HG02610 (cell line): Measurements from ENCODE around the gene SGIP1.

ENCODE experiments used
- ATAC-seq: cut with Tn5 transposase; IDR thresholded peaks from one replicate; pipeline ENCODE4 v1.9.1; 2021; ENCODE audit warnings: mild to moderate bottlenecking, moderate library complexity; ENCODE audit not compliant: unreplicated experiment

Gene SGIP1, protein sequence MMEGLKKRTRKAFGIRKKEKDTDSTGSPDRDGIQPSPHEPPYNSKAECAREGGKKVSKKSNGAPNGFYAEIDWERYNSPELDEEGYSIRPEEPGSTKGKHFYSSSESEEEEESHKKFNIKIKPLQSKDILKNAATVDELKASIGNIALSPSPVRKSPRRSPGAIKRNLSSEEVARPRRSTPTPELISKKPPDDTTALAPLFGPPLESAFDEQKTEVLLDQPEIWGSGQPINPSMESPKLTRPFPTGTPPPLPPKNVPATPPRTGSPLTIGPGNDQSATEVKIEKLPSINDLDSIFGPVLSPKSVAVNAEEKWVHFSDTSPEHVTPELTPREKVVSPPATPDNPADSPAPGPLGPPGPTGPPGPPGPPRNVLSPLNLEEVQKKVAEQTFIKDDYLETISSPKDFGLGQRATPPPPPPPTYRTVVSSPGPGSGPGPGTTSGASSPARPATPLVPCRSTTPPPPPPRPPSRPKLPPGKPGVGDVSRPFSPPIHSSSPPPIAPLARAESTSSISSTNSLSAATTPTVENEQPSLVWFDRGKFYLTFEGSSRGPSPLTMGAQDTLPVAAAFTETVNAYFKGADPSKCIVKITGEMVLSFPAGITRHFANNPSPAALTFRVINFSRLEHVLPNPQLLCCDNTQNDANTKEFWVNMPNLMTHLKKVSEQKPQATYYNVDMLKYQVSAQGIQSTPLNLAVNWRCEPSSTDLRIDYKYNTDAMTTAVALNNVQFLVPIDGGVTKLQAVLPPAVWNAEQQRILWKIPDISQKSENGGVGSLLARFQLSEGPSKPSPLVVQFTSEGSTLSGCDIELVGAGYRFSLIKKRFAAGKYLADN

DNA sequence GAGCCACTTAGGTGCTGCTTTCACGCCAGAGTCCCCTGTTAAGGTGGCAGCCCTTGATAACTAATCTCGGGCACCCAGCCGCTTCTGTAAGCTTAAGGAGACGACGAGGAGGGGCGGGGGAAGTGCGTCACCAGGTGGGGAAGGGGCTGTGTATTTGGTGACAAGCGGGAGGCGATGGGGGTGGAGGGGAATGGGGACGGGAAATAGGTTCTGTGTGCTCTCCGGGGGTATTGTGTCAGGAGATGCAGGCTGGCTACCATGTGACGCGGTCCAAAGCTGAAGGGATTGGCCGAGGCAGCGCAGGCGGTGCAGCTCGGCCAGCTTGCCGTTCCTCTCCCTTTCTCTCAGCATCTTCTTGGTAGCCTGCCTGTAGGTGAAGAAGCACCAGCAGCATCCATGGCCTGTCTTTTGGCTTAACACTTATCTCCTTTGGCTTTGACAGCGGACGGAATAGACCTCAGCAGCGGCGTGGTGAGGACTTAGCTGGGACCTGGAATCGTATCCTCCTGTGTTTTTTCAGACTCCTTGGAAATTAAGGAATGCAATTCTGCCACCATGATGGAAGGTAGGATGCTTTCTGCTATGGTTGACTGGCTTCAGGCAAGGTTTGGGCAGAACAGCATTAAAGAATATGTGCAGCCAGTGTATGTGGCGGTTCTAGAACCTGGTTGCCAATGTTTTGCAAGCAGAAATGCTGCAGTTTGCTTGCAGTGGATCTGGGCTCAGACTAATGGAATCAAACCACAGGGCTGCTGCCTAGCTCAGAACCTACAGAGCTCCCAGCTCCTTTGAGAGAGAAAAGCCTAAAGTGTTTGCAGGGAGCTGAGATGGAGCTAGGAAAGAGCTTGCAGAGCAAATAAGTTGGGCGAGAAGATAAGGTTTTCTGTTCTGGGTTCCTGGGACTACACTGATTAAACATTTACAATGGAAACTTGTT is at the start of gene SGIP1:
TSS of gene SGIP1 (plus strand) at position 350 of the 937 bp plus-strand sequence. CDS start at position 556, 206 bp downstream.
- ATAC-seq, result no peak

DNA sequence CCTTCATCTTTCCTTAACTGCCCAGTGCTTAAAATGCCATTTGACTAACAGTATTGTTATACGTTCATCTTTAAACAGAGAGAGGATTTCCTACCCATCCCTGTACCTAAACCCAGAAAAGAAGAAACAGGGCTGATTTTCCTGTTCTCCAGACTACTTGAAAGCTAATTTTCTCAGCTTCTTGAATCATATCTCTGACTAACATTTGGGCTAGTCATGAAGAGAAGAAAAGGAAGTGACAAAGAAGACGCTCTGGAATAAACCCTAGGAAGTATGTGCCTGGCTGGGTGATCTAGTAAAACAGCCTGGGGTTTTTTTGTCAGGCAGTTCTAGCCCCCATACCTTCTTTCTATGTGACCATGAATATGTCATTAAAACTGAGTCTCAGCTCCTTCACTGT is 44.8 kb upstream of the SGIP1 start:
- ATAC-seq, result no peak

DNA sequence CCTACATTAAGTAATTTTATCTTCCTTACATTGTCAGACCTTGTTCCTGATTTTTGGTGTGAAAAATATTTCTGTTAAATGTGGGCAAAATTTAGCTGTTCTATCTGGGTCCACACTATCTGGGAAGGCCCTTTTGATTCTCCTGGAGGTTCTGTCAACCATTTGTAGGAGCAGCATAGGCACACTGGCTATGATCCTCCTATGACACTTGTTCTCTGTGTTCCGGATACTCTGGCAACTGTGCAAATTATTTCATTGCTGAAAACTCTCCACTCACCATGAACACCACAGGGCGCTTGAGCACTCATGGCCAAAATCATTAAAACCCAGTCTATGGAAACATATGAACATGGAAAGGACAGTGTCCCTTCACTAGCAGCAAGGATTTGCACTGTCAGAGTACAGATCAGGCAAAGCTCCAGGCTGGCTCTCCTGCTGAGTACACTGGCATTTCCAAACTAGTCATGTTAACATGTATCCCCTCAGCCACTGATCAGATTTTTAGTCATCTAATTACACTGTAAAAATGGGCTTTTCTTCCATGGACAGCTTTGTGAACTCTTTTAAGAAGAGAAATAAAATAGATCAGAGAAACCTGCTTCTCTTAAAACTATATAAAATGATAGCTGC is 43.9 kb upstream of the SGIP1 start:
- no peak for ATAC-seq

DNA sequence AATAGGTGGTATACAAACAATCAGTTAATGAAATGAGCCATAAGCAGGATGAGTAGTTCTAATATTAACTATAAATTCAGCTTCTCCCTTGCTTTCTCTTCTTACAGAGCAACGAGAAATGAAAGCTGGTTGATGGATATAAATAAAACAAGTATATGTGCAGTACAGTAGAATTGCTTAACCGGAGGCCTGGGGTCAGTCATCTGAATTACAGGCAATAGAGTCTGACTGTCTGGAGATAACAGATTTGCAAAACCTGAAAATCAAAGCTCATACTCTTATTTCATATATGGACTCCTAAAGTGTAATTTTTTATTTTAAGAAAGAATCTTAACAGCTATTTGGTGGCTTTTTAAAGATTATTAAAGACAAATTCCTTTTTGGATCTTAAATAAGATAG is 43.1 kb upstream of the SGIP1 start:
- no peak for ATAC-seq

DNA sequence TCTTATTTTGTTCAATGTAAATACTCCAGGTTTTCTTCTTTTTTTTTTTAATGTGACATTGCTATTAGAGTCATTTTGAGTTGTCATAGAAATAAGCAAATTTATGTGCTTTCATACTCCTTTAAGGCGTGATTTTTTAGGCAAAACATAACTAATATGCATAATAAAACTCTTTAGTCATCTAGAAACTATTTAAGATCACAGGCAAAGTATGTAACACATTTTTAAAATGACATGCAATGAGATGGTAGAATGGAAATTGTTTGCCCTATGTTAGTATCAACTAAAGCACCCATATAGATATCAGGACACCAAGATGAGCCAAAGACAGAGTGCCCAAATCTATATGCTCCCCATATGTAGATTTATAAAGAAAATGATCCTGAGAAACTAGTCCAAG is 41.5 kb upstream of the SGIP1 start:
- no peak for ATAC-seq

DNA sequence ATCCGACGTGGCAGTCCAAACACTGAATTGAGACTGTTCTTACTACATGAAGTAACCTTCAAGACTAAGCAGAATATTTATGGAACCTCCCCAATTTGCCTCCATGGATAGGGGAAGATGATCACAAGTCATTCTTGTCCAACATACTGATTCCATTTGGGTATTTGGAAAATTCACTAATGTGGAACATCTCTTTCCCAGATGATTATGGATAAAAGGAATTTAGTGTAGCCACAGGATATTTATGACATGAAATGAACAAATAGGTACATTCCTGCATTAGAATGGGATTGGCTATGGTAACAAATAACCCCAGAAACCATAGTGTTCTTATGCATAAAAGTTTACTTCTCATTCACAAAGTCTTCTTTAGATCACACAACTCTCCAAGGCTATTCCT is 40.2 kb upstream of the SGIP1 start:
- ATAC-seq, result no peak

DNA sequence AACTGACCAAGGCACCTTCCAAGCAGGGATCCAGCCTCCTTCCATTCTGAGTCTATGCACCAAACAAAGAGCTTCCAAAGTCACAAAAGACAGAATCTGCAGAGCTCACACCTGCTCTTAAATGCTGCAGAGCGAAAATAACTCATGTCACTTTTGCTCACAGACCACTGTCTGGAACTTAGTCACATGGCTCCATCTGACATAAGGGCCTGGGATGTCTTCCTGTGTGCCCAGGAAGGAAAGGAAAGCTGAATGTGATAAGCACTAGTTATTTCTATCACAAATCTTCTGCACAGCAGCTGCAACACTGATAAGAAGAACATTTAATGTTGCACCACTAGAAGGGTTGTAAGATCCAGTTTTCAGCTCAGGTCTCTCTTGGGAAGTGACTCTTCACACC is 39.5 kb upstream of the SGIP1 start:
- ATAC-seq, result no peak

DNA sequence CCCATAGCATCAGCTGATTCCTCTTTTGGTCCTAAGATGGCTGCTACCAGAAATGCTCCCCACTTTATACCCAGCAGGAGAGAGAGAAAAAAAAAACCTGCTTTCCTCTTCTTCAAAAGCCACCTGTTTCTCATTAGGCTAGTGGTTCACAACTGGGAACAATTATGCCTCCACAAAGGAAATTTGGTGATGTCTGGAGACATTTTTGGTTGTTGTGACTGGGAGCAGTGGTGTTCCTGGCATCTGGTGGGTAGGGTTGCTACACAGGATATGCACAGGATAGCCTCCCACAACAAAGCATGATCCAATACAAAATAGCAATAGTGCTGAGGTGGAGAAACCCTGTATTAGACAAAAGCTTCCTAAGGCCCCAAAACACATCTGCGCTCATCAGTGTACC is 38.5 kb upstream of the SGIP1 start:
- no peak for ATAC-seq

DNA sequence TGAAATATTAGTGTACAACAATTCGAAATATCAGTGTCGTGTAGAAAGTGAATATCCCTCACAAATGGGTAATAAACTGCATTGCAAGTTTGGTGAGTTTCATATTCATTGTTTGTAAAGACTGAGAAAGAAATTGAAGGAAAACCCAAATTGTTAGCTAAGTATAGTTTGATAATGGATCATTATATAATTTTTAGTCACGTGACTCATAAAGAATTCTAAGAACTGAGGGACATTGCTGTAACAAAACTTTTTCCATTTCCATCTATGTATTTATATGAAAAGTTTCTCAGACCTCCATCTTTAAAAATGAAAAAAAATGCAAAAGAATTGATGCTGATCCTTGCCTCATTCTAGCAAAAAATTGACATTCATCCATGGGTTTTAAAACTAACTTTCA is 36.0 kb upstream of the SGIP1 start:
- ATAC-seq, result no peak

DNA sequence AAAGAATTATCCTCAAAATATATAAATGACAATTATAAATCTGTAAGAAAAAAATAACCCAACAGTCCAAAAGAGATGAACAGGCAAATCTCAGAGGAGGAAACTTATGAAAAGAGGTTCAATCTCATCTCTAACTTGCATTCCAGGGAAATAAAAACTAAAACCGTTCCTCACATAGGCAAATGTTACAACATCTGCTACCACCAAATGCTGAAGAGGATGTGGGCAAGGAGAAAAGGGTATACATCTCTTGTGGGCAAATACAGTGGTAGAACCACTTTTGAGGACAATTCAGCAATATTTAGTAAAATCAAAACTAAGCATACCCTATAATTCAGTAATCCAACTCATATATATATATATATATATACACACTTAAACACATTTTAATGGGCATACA is 33.7 kb upstream of the SGIP1 start:
- ATAC-seq, result no peak

DNA sequence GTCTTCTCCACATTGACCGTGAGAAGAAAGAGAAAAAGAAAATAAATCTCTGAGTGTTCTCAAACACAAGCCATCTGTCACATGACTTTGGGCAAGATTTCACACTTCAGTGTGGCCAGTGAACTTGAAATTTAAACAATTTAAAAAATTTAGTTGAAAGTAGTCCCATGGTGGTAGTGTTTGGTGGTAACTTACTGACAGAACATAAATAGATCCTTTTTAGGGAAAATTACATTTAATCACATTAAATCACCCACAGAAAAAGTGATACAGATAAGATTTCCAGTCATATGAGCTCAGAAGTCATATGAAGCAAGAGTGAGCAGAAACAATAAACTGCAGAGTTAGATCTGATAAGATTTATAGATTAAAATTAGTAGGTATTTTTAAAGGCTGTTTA is 31.9 kb upstream of the SGIP1 start:
- ATAC-seq, result no peak

DNA sequence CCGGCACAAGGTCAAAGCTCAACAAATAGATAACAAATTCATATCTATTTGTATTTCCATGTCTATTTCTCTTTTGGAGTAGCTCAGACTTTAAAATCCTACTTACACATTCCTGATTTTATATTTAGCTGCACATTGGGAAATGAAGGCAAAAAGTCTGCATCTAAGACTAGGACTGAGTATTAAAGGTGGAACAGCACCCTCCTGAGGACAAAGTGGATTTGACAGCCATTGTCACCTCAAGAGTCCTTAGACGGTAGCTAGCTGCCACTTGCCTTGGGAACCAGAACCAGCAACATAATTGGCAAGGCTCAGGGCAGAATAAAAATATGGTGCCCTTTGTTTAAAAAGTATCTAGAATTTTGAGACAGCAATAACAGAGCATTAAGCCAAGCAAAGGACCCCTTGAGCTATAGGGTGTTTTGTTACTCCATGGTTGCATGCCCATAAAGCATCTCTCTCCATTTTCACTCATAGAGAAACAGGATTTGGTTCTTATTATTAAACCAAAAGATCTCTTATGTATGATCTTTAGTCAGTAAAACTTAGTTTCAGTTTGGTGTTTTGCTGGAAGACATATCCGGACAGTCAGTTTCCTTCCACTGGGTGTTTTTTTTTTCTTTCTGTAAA is 30.0 kb upstream of the SGIP1 start:
- ATAC-seq, result peak; percentile 73

DNA sequence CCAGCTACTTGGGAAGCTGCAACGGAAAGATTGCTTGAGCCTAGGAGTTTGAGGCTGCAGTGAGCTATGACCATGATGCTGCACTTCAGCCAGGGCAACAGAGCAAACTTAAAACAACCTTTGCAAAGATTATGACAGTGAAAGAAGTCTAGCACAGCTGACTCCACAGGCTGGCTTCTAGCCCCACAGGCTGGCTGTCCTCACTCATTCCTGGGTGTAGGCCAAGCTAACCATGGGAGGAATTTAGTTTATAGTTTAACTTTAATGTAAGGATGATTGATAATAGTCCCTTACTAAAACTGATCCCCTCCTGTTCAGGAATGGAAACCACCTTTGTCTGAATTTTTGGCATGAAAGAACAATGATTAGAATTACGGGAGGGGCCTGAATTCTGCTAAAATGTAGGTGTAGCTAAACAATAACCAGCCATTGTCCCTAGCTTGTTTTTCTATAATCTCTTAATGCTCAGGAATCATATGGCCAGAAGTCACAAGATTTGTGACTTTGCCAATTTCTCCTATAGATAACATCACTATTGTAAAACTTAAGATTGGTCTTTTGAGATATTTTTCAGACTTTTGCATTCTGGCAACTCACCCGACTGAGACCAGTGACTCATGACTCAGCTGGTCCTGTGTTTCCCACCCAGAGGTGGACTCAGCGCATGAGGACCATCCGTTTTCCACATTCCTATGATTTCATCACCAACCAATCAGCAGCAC is 28.1 kb upstream of the SGIP1 start:
- no peak for ATAC-seq

DNA sequence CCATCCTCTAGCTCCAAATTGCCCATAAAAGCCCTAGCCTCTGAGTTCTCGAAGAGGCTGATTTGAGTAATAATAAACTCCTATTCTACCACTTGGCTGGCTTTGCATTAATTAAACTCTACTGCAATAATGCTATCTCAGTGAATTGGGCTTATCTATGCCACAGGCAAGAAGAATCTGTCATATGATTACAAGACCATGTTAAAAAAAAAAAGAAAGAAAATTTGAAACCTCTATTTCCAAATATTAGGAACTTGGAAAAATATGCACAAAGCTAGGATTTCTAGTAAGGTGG is 27.6 kb upstream of the SGIP1 start:
- ATAC-seq, result no peak

DNA sequence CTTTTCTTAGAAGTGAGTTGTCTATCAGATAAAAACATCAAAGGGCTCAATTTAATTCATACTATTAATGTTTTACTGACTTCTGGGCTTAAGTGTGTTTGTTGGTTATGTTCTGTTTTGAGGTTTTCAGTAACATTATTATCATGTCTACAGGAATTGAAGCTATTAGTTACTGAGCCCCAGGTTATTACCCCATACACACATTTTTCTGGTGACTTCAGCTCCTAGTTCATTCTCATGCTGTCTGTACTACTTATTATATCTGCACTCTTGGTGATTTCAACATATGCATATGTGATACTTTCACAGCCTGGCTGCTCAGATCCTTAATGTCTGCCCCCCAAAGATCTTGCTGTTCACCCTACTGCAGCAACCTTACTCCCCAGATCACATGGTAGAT is 27.0 kb upstream of the SGIP1 start:
- no peak for ATAC-seq

DNA sequence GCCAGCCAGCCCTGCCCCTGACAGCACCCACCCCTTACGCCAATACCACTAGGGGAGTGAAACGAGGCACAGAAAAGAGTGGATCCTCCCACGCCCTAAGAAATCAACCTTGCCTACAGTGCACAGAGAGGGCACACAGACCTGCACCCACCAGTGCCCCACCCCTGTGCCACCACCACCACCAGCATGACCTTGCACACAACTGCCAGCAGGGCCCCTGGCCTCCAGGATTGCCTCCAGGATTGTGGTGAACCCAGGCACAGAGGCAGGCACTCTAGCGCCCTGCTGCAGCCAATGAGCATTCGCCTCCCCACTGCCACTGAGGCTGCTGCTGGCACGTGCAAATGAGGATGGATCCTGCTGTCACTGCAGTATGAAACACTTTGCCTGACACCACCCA is 23.5 kb upstream of the SGIP1 start:
- ATAC-seq, result no peak

DNA sequence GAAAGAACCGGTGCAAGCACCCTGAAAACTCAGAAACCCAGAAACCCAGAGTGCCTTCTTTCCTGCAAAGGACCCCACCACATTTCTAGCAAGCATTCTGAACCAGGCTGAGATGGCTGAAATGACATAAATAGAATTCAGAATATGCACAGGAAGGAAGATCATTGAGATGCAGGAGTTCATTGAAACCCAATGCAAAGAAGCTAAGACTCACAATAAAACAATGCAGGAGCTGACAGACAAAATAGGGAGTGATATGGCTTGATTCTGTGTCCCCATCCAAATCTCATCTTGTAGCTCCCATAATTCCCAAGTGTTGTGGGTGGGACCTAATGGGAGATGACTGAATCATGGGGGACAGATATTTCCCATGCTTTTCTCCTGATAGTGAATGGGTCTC is 22.8 kb upstream of the SGIP1 start:
- ATAC-seq, result no peak

DNA sequence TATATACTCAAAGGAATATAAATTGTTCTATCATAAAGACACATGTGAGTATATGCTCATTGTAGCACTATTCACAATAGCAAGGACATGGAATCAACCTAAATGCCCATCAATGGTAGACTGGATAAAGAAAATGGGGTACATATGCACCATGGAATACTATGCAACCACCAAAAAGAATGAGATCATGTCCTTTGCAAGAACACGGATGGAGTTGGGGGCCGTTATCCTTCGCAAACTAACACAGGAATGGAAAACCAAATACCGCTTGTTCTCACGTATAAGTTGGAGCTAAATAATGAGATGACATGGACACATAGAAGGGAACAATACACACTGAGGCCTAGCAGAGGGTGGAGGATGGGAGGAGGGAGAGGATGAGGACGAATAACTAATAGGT is 16.0 kb upstream of the SGIP1 start:
- ATAC-seq, result no peak

DNA sequence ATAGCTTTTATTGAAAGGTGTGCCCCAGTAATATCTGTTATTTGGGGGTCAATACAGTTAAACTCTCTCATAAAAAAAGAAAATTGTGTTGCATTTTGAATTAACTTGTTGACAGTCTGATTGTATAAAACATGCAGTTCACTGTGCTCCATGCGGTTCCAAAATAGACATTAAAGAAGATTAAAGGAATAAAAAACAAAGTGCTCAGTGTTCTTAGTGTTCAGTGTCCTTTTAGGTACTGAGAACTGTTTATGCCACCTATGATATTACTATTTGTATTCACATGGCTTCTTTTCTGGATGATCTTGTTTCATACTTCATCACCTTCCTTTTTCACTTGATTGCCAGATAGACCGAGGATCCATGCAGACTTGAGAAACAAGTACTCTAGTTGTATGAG is 15.3 kb upstream of the SGIP1 start:
- ATAC-seq, result no peak

DNA sequence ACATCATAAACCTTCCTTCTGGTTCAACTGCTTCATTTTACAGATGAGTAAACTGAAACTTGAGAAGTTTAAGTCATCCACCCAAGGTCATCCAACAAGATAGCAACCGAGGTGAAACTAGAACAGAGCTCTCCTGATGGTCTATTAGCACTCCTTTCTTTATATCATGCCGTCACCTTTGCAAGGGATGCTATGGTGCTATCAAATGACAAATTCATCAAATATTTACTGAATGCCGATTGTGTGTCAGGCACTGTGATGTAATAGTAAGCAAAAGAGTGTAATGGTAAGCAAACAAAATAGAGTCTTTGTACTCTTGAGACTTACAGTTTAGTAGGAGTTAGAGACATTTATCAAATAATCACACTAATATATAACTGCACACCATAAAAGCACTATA is 14.0 kb upstream of the SGIP1 start:
- no peak for ATAC-seq
